ENCODE results near the gene CGB3.
"Not testable (repeated sequence)": the region's sequence is repeated elsewhere in the genome, so short reads cannot be mapped to it uniquely, and the experiment has no call there.

The CGB3 gene

DNA sequence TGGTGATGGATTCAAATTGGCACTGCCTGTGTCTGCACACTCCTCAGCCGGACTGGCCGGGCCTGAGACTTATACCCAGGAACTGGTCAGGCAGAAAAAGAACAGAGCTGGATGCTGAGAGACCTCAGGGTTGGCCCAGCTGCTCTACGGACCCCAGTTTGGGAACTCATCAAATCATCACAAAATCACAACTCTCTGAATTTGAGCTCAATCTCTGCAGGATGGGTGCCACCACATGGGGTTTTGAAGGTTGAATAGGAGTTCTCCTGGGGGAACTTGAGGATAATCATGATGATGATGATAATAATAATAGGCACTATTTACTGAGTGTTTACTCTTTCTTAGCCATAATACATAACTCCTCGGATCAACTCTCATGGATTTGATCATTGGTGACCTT lies 18.5 kb upstream of the CGB3 start:
- DNase-seq (ENCODE audit: low spot score), result not testable (repeated sequence)

DNA sequence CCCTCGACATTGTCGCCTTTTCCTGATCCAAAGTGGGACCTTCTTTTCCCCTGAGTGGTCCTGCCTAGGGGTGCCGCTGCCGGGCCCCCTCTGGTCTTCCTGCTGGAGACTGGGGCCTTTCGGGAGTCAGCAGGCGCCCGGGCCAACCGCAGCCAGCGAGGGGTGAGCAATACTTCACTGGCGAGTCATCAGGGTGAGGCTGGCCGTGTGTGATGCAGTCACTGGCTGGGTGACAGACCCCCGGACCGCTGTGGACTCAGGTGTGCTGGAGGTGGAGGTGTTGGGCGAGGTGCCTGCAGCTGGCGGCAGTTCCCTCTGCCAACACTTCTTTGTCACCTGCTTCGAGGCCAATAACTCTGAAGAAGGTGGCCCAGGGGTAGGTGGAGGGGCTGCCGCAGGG lies 18.0 kb upstream of the CGB3 start:
- peak; percentile 55 for DNase-seq (ENCODE audit: low spot score)

- not testable (repeated sequence) for DNase-seq (ENCODE audit: low spot score)
Observed at GRCh38 chr19:49039736-49040135, 15.6 kb upstream of the CGB3 start.

DNA sequence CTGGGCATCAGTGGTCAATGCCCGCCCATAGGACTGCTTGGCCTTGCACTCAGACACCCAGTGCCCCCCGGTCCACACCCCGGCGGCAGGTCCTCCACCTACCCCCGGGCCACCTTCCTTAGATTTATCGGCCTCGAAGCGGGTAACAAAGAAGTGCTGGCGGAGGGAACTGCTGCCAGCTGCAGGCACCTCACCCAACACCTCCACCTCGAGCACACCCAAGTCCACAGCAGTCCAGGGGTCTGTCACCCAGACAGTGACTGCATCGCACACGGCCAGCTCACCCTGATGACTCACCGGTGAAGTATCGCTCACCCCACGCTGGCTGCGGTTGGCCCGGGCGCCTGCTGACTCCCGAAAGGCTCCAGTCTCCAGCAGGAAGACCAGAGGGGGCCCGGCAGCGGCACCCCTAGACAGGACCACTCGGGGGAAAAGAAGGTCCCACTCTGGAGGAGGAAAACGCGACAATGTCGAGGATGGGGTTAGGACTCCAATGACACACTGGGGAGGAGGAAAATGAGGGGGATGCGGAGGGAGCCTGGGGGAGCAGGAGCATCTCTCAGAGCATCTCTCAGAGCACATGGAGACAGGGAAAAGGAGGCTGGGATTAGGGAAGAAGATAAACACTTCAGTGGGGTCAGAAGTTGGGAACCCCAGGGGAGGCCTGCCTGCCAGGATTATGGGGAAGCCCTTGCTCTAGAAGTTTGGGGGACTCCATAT lies 14.6 kb upstream of the CGB3 start:
- peak; percentile 52 for DNase-seq (ENCODE audit: low spot score)

- not testable (repeated sequence) for DNase-seq (ENCODE audit: low spot score)
Observed at GRCh38 chr19:49038111-49038510, 14.0 kb upstream of the CGB3 start.

DNA sequence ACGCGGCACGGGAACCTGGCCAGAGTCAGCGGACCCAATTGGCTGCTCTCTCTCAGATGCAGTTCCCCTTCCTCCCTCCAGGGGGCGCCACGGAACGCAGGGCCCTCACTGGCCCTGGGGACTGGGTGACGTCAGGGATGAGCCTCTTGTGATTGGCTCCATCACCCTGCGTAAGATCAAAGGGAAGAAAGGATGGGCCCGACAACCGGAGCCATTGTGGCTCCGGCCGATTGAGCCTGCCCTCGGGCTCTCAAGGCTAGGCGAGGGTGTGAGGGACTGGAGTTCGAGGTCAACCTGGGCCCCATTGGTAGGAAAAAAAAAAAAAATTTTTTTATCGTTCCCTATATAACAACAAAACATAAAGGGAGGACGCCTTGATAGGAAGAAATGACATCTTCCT lies 12.7 kb upstream of the CGB3 start, which contains the start of gene CGB1:
Gene CGB1, minus strand, starts transcription at position 81 of the 400 bp plus-strand sequence. CDS start 184 bp downstream, outside the sequence.
- peak; percentile 30 for DNase-seq (ENCODE audit: low spot score)

GRCh38 chr19:49031642-49032301 lies 7.6 kb upstream of the CGB3 start, which contains the start of gene CGB2:
CGB2 (plus strand) TSS chr19:49031890; CDS start chr19:49032096, 206 bp downstream.
- DNase-seq (ENCODE audit: low spot score), result not testable (repeated sequence)

GRCh38 chr19:49030323-49030722 lies 6.2 kb upstream of the CGB3 start:
- not testable (repeated sequence) for DNase-seq (ENCODE audit: low spot score)

- not testable (repeated sequence) for DNase-seq (ENCODE audit: low spot score)
Observed at GRCh38 chr19:49029749-49030148, 5.6 kb upstream of the CGB3 start.

DNA sequence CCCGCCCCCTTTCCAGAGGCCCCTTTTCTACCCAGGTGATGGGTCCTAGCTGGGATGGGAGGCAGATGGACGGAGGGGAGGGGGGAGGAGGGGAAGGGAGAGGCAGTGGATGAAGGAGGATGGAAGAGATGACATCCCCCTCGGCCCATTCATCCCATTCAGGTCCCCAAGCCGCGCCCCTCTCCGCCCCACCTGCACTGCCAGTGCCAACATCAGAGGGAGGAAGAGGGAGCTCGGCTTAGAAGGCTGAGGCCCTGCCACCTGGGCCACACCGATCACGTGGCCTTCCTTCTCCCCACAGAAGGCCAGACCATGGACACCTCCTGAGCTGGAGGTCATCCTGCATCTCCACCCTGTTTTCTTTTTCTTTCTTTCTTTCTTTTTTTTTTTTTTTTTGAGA lies 4.6 kb upstream of the CGB3 start:
- not testable (repeated sequence) for DNase-seq (ENCODE audit: low spot score)

DNA sequence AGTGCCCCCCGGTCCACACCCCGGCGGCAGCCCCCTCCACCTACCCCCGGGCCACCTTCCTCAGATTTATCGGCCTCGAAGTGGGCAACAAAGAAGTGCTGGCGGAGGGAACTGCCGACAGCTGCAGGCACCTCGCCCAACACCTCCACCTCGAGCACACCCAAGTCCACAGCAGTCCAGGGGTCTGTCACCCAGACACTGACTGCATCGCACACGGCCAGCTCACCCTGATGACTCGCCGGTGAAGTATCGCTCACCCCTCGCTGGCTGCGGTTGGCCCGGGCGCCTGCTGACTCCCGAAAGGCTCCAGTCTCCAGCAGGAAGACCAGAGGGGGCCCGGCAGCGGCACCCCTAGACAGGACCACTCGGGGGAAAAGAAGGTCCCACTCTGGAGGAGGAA lies 1.5 kb upstream of the CGB3 start:
- not testable (repeated sequence) for DNase-seq (ENCODE audit: low spot score)

DNA sequence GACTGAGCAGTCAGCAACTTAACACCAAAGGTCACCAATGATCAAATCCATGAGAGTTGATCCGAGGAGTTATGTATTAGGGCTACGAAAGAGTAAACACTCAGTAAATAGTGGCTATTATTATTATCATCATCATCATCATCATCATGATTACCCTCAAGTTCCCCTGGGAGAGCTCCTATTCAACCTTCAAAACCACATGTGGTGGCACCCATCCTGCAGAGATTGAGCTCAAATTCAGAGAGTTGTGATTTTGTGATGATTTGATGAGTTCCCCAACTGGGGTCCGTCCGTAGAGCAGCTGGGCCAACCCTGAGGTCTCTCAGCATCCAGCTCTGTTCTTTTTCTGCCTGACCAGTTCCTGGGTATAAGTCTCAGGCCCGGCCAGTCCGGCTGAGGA lies 955 bp upstream of the CGB3 start:
- DNase-seq (ENCODE audit: low spot score), result not testable (repeated sequence)

DNA sequence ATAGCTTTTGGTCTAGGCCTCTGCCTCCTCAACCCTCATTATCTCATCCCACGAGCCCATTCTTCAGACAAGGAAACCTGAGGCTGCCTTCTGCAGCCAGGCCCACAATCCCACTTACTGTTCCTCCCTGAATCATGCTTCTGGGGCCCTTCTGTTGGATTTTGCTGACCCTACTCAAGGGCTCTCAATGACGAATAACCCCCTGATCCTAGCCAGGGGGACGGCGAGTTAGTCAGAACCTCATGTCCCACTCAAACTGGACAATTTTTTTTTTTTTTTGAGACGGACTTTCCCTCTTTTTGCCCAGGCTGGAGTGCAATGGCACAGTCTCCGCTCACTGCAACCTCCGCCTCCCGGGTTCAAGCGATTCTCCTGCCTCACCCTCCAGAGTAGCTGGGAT lies 2.0 kb downstream of the CGB3 start:
- DNase-seq (ENCODE audit: low spot score), result no peak

DNA sequence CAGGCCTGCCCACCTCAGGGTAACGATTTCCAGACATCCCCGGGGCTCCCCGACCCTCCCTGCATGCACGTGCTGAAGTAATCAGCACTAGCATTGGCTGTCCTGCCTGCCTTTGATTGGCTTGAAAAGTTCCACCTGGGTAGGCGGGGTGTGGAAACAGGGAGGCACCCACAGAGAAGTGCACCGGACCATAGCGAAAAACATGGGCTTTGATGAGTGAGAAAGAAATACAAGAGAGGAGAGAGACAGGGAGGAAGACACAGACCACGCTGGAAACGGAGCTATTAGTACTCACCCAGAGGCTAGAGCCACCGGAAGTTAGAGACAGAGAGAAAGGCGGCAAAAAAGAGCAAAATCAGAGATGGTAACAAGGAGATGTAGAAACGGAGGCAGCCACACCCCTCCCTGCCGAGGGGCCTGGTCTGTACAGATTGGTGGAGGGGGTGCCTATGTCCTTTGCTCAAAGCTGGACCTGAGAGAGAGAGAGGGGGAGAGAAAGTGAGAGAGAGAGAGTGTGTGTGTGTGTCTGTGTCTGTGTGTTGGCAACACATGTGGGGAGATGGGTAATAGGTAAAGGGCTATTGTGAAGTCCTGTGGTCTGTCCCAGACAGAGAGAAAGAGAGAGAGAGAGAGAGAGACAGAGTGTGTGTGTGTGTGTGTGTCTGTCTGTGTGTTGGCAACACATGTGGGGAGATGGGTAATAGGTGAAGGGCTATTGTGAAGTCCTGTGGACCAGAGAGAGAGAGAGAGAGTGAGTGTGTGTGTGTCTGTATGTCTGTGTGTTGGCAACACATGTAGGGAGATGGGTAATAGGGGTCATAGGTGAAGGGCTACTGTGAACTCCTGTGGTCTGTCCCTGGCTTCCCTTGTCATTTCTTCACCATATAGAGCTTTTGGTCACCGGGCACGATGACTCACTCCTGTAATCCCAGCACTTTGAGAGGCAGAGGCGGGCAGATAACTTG lies 2.9 kb downstream of the CGB3 start:
- DNase-seq (ENCODE audit: low spot score), result no peak

DNA sequence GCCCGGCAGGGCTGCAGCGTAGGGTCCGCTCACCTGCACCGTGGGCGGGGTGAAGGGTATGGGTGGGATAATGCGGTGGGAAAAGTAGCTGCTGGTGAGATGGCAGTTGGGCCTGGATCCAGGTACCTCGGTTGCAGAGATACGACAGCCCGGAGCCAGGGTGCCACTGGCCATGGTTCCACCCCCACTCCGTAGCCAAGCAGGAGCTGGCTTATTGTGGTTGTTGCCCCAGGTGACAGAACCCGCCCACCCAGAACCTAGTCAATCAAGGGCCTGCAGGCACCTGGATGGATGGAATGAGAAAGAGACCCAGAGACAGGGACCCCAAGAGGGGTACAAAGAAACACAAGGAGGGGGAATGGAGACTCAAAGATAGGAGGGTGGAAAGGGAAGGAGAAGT lies 3.8 kb downstream of the CGB3 start:
- DNase-seq (ENCODE audit: low spot score), result no peak

DNA sequence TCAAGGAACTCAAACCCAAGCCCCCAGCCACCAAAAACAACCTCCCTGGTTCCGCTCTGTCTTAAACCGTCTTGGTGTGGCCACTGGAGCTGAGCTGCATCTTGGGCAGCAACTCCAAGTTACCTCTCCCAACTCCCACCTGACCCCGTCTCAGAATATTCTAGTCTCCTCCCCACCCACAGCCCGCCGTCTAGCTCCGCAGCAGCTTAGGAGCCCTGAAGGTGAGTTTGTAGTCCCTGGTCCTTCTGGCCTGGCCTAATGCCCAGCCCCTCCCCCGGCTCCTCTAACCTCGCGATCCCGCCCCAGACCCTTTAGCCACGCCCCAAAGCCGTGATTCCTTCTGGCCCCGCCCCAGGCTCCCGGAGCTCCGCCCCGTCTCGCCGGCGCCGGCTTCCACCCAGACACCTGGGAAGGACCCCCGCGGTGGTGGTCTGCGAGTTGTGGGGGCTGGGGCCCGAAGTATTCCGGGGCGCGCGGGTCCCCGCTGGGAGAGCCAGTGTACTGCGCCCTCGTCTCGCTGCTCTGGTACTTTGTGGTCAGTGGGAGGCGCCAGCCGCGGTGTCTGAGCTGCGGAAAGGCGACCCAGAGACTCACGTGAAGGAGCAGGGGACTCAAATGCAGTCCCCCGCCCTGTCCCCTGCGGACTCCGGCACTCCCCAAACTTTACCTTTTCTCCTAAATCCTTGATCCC lies 4.7 kb downstream of the CGB3 start:
- DNase-seq (ENCODE audit: low spot score), result peak; percentile 86

DNA sequence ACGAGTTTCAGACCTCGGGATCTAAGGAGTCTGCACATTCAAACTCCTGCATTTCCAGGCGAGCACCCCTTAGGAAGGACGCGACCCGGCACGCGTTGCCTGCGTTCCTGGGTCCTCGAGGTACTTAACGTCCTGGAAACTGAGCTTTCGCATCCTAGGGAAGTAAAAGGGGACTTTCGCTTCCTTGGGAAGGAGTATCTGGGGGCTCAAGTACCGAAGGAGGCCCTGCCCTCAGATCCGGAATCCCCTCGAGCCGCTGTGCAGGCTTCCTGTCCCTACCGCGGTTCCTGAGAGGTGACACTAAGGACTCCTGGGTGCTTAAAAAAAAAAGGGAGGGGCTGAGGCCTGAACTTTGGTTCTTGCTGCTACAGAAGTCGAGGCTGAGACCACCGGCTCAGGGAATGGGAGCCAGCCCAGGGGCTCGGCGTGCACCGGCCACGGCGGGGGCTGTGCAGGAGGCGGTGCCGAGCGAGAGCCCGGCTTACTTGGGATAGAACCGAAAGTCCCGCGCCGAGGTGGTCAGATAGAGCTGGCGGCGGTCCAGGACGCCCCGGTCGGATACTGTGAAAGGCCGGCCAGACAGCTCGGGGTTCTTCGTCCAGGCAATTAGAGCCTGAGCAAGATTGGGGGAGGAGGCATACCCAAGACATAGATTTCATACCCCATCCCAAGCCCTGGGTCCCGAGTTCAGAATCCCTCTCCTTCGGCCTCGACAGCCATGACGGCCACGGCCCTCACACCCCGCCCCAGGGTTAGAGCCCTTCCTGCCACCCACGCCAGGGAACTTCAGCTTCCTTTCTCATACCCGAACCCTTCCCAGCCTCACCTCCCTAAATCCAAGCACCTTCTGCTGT lies 5.5 kb downstream of the CGB3 start:
- not testable (repeated sequence) for DNase-seq (ENCODE audit: low spot score)

- DNase-seq (ENCODE audit: low spot score), result peak; percentile 63
Observed at GRCh38 chr19:49017666-49018351, 6.3 kb downstream of the CGB3 start.

GRCh38 chr19:49017041-49017665 lies 7.0 kb downstream of the CGB3 start, which contains the start of gene LHB:
LHB (minus strand) TSS chr19:49017091; CDS start chr19:49017081, 10 bp downstream.
- no peak for DNase-seq (ENCODE audit: low spot score)
